ENCODE results near the gene ERI3. TPM values are rescaled to one million over a fixed set of nuclear protein-coding genes. Genes with fewer than 3 reads are reported as not detected.
A peak's percentile ranks its signal among the peaks of the same experiment; 100 is the strongest.

Gene ERI3
- total RNA-seq, 2 experiments from 2014 or later, result 42.3 to 43.3 TPM

GRCh38 chr1:44357710-44358109, 2.7 kb upstream of the ERI3 start:
- H3K36me3 Mint-ChIP-seq (ENCODE audit: low read depth), result peaks cover 4% of the 10 kb centered on the region
- ChIA-PET POLR2A (interaction anchor here (1.1 kb wide), 1 partner anchor 146 kb away, joined by 3 read pairs; no protein-coding TSS in a partner anchor), CTCF (interaction anchor here (0.7 kb wide), 1 partner anchor 139 kb away, joined by 3 read pairs; no protein-coding TSS in a partner anchor)
- H3K27ac Mint-ChIP-seq, result no peak overlapping the region
- H3K27me3 Mint-ChIP-seq, result no peaks in the 10 kb centered on the region
- no peak overlapping the region for H3K4me3 Mint-ChIP-seq
- H3K4me1 Mint-ChIP-seq (ENCODE audit: low read depth), result peaks cover 26% of the 10 kb centered on the region
- ATAC-seq (no peak), DNase-seq (no peak)
- no peaks in the 10 kb centered on the region for H3K9me3 Mint-ChIP-seq
- TF ChIP-seq CTCF (IDR thresholded peaks at IDR 0.05), result no peak
- intact Hi-C loops (cut with micrococcal nuclease), result no loop called here

- Mint-ChIP-seq H3K4me3 (peak overlapping the region; percentile 96), H3K27me3 (no peaks in the 10 kb centered on the region), H3K27ac (peak overlapping the region; percentile 75), H3K36me3 (ENCODE audit: low read depth) (peaks cover 9% of the 10 kb centered on the region), H3K9me3 (no peaks in the 10 kb centered on the region), H3K4me1 (ENCODE audit: low read depth) (peaks cover 39% of the 10 kb centered on the region)
- CTCF ChIA-PET, result interaction anchor here (1.1 to 1.4 kb wide), 3 partner anchors 38 to 297 kb away, joined by 3 to 6 read pairs (median 4); no protein-coding TSS in a partner anchor
- POLR2A ChIA-PET, result interaction anchor here (0.9 to 1.1 kb wide), 2 partner anchors 9 to 275 kb away, joined by 4 read pairs; no protein-coding TSS in a partner anchor
- intact Hi-C loops (cut with micrococcal nuclease), result no loop called here
- ATAC-seq (no peak), DNase-seq (peak; percentile 3)
- TF ChIP-seq CTCF (IDR thresholded peaks at IDR 0.05), result no peak
These were observed 687 bp upstream of the ERI3 start for GRCh38 chr1:44355582-44356305.

- peaks cover 10% of the 10 kb centered on the region for H3K36me3 Mint-ChIP-seq (ENCODE audit: low read depth)
- H3K27me3 Mint-ChIP-seq, result no peaks in the 10 kb centered on the region
- peaks cover 41% of the 10 kb centered on the region for H3K4me1 Mint-ChIP-seq (ENCODE audit: low read depth)
- peak overlapping the region; percentile 79 for H3K27ac Mint-ChIP-seq
- ChIA-PET CTCF (interaction anchor here (1.4 to 1.9 kb wide), 3 partner anchors 24 to 132 kb away, joined by 3 to 7 read pairs (median 4); no protein-coding TSS in a partner anchor), POLR2A (interaction anchor here (0.9 to 2.0 kb wide), 4 partner anchors 8 to 29 kb away, joined by 3 to 5 read pairs (median 4); no protein-coding TSS in a partner anchor)
- intact Hi-C loops (cut with micrococcal nuclease), result no loop called here
- peak overlapping the region; percentile 96 for H3K4me3 Mint-ChIP-seq
- no peaks in the 10 kb centered on the region for H3K9me3 Mint-ChIP-seq
- DNase-seq, result no peak
- no peak for TF ChIP-seq CTCF (IDR thresholded peaks at IDR 0.05)
- ATAC-seq, result no peak
These were observed 703 bp downstream of the ERI3 start for GRCh38 chr1:44354268-44354839.

GRCh38 chr1:44353604-44354003, 1.5 kb downstream of the ERI3 start:
- ATAC-seq (no peak), DNase-seq (no peak)
- Mint-ChIP-seq H3K4me1 (ENCODE audit: low read depth) (peaks cover 42% of the 10 kb centered on the region), H3K27ac (no peak overlapping the region), H3K4me3 (peak overlapping the region; percentile 96), H3K36me3 (ENCODE audit: low read depth) (peaks cover 10% of the 10 kb centered on the region), H3K27me3 (no peaks in the 10 kb centered on the region), H3K9me3 (no peaks in the 10 kb centered on the region)
- POLR2A ChIA-PET, result interaction anchor here (0.9 to 2.0 kb wide), 4 partner anchors 8 to 28 kb away, joined by 3 to 5 read pairs (median 4); no protein-coding TSS in a partner anchor
- CTCF ChIA-PET, result interaction anchor here (0.8 to 1.9 kb wide), 6 partner anchors 24 to 300 kb away, joined by 3 to 7 read pairs (median 3); partner anchors contain the start of gene DMAP1
- intact Hi-C loops (cut with micrococcal nuclease), result no loop called here
- no peak for TF ChIP-seq CTCF (IDR thresholded peaks at IDR 0.05)
